ENCODE results near the gene GGTA1. TPM values are rescaled to one million over a fixed set of nuclear protein-coding genes. Genes with fewer than 3 reads are reported as not detected.

Gene GGTA1
- total RNA-seq, 4 donors from 2014 or later, result 10.8 to 34.0 (median 27.2) TPM

- intact Hi-C loops (cut with DNase I), result no loop called here
- Histone ChIP-seq H3K4me3 (peak overlapping the region; percentile 48 to 67 (median 66)), H3K4me1 (peaks cover 16 to 63% (median 29%) of the 10 kb centered on the region in 3 donors), H3K36me3 (peaks cover 0 to 6% (median 0%) of the 10 kb centered on the region in 3 donors), H3K9me3 (peaks cover 0 to 3% (median 0%) of the 10 kb centered on the region in 3 donors), H3K27ac (peak overlapping the region; percentile 92 to 97 (median 94)), H3K27me3 (no peaks in the 10 kb centered on the region)
- WGBS, 2 donors, result 11 to 22% methylated on average over 10 to 15 of the region's 15 CpGs
- no peak for DNase-seq
- TF ChIP-seq CTCF (IDR thresholded peaks at IDR 0.05) (no peak), POLR2A (IDR thresholded peaks at IDR 0.05) (no peak)
These were observed 478 bp upstream of the GGTA1 start for GRCh38 chr9:121500165-121500478.

DNA sequence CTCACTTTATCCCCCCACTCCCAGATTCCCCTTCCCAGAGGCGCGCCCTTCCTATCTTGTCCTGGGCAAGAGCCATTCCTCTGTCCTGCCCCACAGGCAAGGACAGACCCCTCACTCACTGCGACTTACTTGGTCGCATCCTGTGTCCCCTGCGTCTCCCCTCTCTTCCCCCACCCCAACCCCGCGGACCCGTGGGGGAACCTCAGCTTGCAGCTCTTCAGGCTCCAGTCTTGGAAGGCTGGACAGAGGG is 542 bp downstream of the GGTA1 start:
- Histone ChIP-seq H3K27me3 (no peaks in the 10 kb centered on the region), H3K9me3 (peaks cover 0 to 3% (median 0%) of the 10 kb centered on the region in 3 donors), H3K4me3 (peak overlapping the region; percentile 48 to 67 (median 66)), H3K27ac (peak overlapping the region; percentile 92 to 97 (median 94)), H3K36me3 (peaks cover 0 to 6% (median 0%) of the 10 kb centered on the region in 3 donors), H3K4me1 (peaks cover 16 to 72% (median 29%) of the 10 kb centered on the region in 3 donors)
- TF ChIP-seq POLR2A (IDR thresholded peaks at IDR 0.05) (no peak), CTCF (IDR thresholded peaks at IDR 0.05) (no peak)
- intact Hi-C loops (cut with DNase I), result no loop called here
- DNase-seq, result no peak
- WGBS, 2 donors, result 6% methylated on average over 4 to 5 of the region's 8 CpGs

GRCh38 chr9:121498487-121499176 is 1.0 kb downstream of the GGTA1 start:
- TF ChIP-seq POLR2A (IDR thresholded peaks at IDR 0.05) (peak in 1 of 4 donors; percentile 22), CTCF (IDR thresholded peaks at IDR 0.05) (no peak)
- intact Hi-C loops (cut with DNase I), result no loop called here
- H3K4me1 ChIP-seq, result peaks cover 16 to 75% (median 29%) of the 10 kb centered on the region in 3 donors
- peak overlapping the region; percentile 92 to 97 (median 94) for H3K27ac ChIP-seq
- peaks cover 0 to 3% (median 0%) of the 10 kb centered on the region in 3 donors for H3K9me3 ChIP-seq
- no peak for DNase-seq
- no peaks in the 10 kb centered on the region for H3K27me3 ChIP-seq
- peaks cover 0 to 4% (median 0%) of the 10 kb centered on the region in 3 donors for H3K36me3 ChIP-seq
- peak overlapping the region; percentile 48 to 67 (median 66) for H3K4me3 ChIP-seq
- WGBS, 2 donors, result 0 to 2% methylated on average over 26 to 29 of the region's 29 CpGs

GRCh38 chr9:121498150-121498486 is 1.5 kb downstream of the GGTA1 start:
- Histone ChIP-seq H3K36me3 (no peaks in the 10 kb centered on the region), H3K27me3 (no peaks in the 10 kb centered on the region), H3K9me3 (peaks cover 0 to 3% (median 0%) of the 10 kb centered on the region in 3 donors), H3K4me1 (peaks cover 16 to 74% (median 29%) of the 10 kb centered on the region in 3 donors), H3K27ac (peak overlapping the region; percentile 92 to 97 (median 94)), H3K4me3 (peak overlapping the region; percentile 48 to 67 (median 66))
- TF ChIP-seq CTCF (IDR thresholded peaks at IDR 0.05) (peak; percentile 48 to 81 (median 62)), POLR2A (IDR thresholded peaks at IDR 0.05) (no peak)
- 0 to 3% methylated on average over 2 to 4 of the region's 4 CpGs for WGBS, 2 donors
- DNase-seq, result no peak
- intact Hi-C loops (cut with DNase I), result no loop called here

DNA sequence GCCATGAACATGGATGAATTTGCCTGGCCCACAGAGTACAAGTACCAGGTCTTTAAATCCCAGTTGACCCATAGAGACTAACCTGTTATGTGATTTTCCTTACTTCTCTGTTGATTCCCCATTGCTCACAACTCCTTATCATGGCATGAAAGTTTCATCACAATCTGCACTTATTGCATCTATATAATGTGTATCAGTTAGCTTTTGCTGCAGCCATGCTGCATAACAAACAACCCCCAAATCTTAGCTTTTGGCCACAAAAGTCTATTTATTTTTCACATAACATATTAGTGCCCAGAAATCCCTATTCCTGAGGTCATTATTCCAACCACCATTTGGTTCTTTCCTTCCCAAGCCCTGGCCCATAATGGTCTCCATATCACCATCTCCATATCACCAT is 3.7 kb downstream of the GGTA1 start:
- DNase-seq, result no peak
- no peak overlapping the region for H3K4me3 ChIP-seq
- peaks cover 0 to 3% (median 0%) of the 10 kb centered on the region in 3 donors for H3K9me3 ChIP-seq
- no peak for TF ChIP-seq POLR2A (IDR thresholded peaks at IDR 0.05)
- TF ChIP-seq CTCF (IDR thresholded peaks at IDR 0.05), result no peak
- peaks cover 16 to 64% (median 27%) of the 10 kb centered on the region in 3 donors for H3K4me1 ChIP-seq
- no peak overlapping the region for H3K27ac ChIP-seq
- no peaks in the 10 kb centered on the region for H3K36me3 ChIP-seq
- intact Hi-C loops (cut with DNase I), result no loop called here
- H3K27me3 ChIP-seq, result no peaks in the 10 kb centered on the region
